Lung (tissue), 12 donors: ENCODE results near the gene ECM2. TPM values are rescaled to one million over a fixed set of nuclear protein-coding genes. Genes with fewer than 3 reads are reported as not detected.

Source experiments
- ATAC-seq: fragments of 200-7000 bp; cut with Tn5 transposase; one replicate; pipeline ENCODE4 v1.9.1; 2020; ENCODE audit warnings: moderate number of reproducible peaks; ENCODE audit not compliant: insufficient read depth, low FRiP score
- DNase-seq, 3 donors: peaks; one replicate each; pipeline ENCODE4 v3.0.0-alpha.2; 2013 to 2017
- H3K27ac ChIP-seq, 2 donors: one replicate each; pipeline ENCODE4 v1.5.1; 2013; ENCODE audit warnings: mild to moderate bottlenecking in 2 of 2, moderate library complexity in 2 of 2, control low read depth in 1 of 2, inconsistent platforms in 1 of 2, low read depth in 1 of 2, low read length in 1 of 2
- H3K27me3 ChIP-seq, 3 donors: one replicate each; pipeline ENCODE4 v1.5.1; 2013; ENCODE audit warnings: low read length in 2 of 3; ENCODE audit not compliant: control insufficient read depth in 3 of 3, insufficient read depth in 3 of 3
- H3K36me3 ChIP-seq, 4 donors: one replicate each; pipeline ENCODE4 v1.5.1; 2013; ENCODE audit warnings: low read length in 4 of 4, mild to moderate bottlenecking in 1 of 4, moderate library complexity in 1 of 4; ENCODE audit not compliant: control insufficient read depth in 4 of 4, insufficient read depth in 4 of 4
- H3K4me1 ChIP-seq, 5 donors: one replicate each; pipeline ENCODE4 v1.5.1; 2013; ENCODE audit warnings: low read length in 5 of 5, mild to moderate bottlenecking in 2 of 5, moderate library complexity in 1 of 5; ENCODE audit not compliant: control insufficient read depth in 5 of 5, insufficient read depth in 5 of 5
- H3K4me3 ChIP-seq: one replicate; pipeline ENCODE4 v1.5.1; 2013; ENCODE audit warnings: mild to moderate bottlenecking, control low read depth, moderate library complexity
- H3K9ac ChIP-seq, 2 donors: one replicate each; pipeline ENCODE4 v1.5.1; 2013; ENCODE audit warnings: low read length in 2 of 2, control low read depth in 1 of 2; ENCODE audit not compliant: insufficient read depth in 1 of 2
- H3K9me3 ChIP-seq, 4 donors: one replicate each; pipeline ENCODE4 v1.5.1; 2013; ENCODE audit warnings: low read length in 3 of 4, mild to moderate bottlenecking in 1 of 4, moderate library complexity in 1 of 4; ENCODE audit not compliant: control insufficient read depth in 4 of 4, insufficient read depth in 3 of 4
- CTCF ChIP-seq: IDR thresholded peaks from 2 replicates; pipeline ENCODE4 v1.5.1; 2012; ENCODE audit warnings: mild to moderate bottlenecking; ENCODE audit errors: control extremely low read depth, extremely low read depth
- WGBS, 2 donors: extraction: QIAGEN DNeasy Blood & Tissue Kit; methylation state at CpG; one replicate each; pipeline ENCODE4 v1.1.7; 2013; 5-methylcytosine and 5-hydroxymethylcytosine counted together
- polyA plus RNA-seq, 2 donors: library from polyadenylated mRNA; stranded (reverse); fragments of 200-250 nt; gene quantifications; one replicate each; pipeline ENCODE4 v1.2.1, GENCODE V29; 2013
- total RNA-seq, 2 donors: library from RNA; depleted of rRNA in 1 of 2; stranded (reverse); fragments of >200 nt in 1 of 2; gene quantifications; one replicate each; pipeline ENCODE4 v1.2.1, GENCODE V29; 2014 to 2021
- donor health status: control.
- donor health status: control.
- donor health status: Bipolar disorder and iron deficiency.
- donor health status: healthy.
- donor health status: DM: yes; HTN: yes; CAD: no.

Gene ECM2
- total and polyA plus RNA-seq, 4 donors = 0.92 to 63.1 (median 2.4) TPM

GRCh38 chr9:92479346-92479745, 56.4 kb downstream of the ECM2 start:
- no peak overlapping the region for H3K4me3 ChIP-seq
- H3K9me3 ChIP-seq = no peaks in the 10 kb centered on the region
- no peaks in the 10 kb centered on the region for H3K27me3 ChIP-seq
- ATAC-seq = no peak
- H3K9ac ChIP-seq = no peak overlapping the region
- no peaks in the 10 kb centered on the region for H3K36me3 ChIP-seq
- peak overlapping the region in 1 of 2 donors; percentile 30 for H3K27ac ChIP-seq
- no peak for TF ChIP-seq CTCF
- peaks cover 0 to 43% (median 20%) of the 10 kb centered on the region in 5 donors for H3K4me1 ChIP-seq
- no peak for DNase-seq

- Histone ChIP-seq H3K9ac (no peak overlapping the region), H3K9me3 (no peaks in the 10 kb centered on the region), H3K4me1 (peaks cover 0 to 38% (median 14%) of the 10 kb centered on the region in 5 donors), H3K4me3 (no peak overlapping the region), H3K27ac (no peak overlapping the region), H3K36me3 (no peaks in the 10 kb centered on the region), H3K27me3 (no peaks in the 10 kb centered on the region)
- ATAC-seq (no peak), DNase-seq (no peak)
- no peak for TF ChIP-seq CTCF
- 90 to 91% methylated on average over 7 of the region's 7 CpGs for WGBS, 2 donors
Observed at GRCh38 chr9:92478783-92479182, 57.0 kb downstream of the ECM2 start.

- ATAC-seq = no peak
Observed at GRCh38 chr9:92476962-92477361, 58.8 kb downstream of the ECM2 start.

More at GRCh38 chr9:92476962-92477361, 58.8 kb downstream of the ECM2 start:
- Histone ChIP-seq H3K27me3 (no peaks in the 10 kb centered on the region), H3K4me3 (no peak overlapping the region), H3K4me1 (peaks cover 0 to 22% (median 12%) of the 10 kb centered on the region in 5 donors), H3K27ac (no peak overlapping the region), H3K9me3 (no peaks in the 10 kb centered on the region), H3K9ac (no peak overlapping the region), H3K36me3 (no peaks in the 10 kb centered on the region)
- no peak for DNase-seq
- TF ChIP-seq CTCF = no peak
- 94 to 96% methylated on average over 1 of the region's 1 CpG for WGBS, 2 donors
